Suprapubic skin (tissue), 4 donors: ENCODE measurements around the gene ATP6AP1. TPM values are rescaled to one million over a fixed set of nuclear protein-coding genes. Genes with fewer than 3 reads are reported as not detected.

Source experiments
- DNase-seq, 2 donors: peaks; one replicate each; pipeline ENCODE4 v3.0.0-alpha.2; 2019; ENCODE audit warnings: low spot score in 2 of 2
- H3K27ac ChIP-seq: fragments of 200-600 bp; sonication (generic); one replicate; pipeline ENCODE4 v1.5.1; 2019
- H3K27me3 ChIP-seq: fragments of 200-600 bp; sonication (generic); one replicate; pipeline ENCODE4 v1.5.1; 2019
- H3K36me3 ChIP-seq: fragments of 200-600 bp; sonication (generic); one replicate; pipeline ENCODE4 v1.5.1; 2019
- H3K4me1 ChIP-seq: fragments of 200-600 bp; sonication (generic); one replicate; pipeline ENCODE4 v1.5.1; 2019
- H3K4me3 ChIP-seq: fragments of 200-600 bp; sonication (generic); one replicate; pipeline ENCODE4 v1.5.1; 2019; ENCODE audit warnings: mild to moderate bottlenecking
- H3K9me3 ChIP-seq: fragments of 200-600 bp; sonication (generic); one replicate; pipeline ENCODE4 v1.5.1; 2019
- EP300 ChIP-seq: sonication (generic); formaldehyde crosslinking; IDR thresholded peaks from one replicate; pipeline ENCODE4 v1.6.1; 2017; ENCODE audit warnings: antibody characterized with exemption
- POLR2A ChIP-seq, 2 donors: fragments of 450-650 bp; IDR thresholded peaks; one replicate each; pipeline ENCODE4 v1.6.1; 2017; ENCODE audit warnings: antibody characterized with exemption in 2 of 2, mild to moderate bottlenecking in 2 of 2, moderate library complexity in 2 of 2
- POLR2AphosphoS5 ChIP-seq, 3 donors: sonication (generic); formaldehyde crosslinking; IDR thresholded peaks; one replicate each; pipeline ENCODE4 v1.6.1; 2017; ENCODE audit warnings: antibody characterized with exemption in 3 of 3
- WGBS: methylation state at CpG from one replicate; pipeline ENCODE4 v1.1.5; 2018; 5-methylcytosine and 5-hydroxymethylcytosine counted together
- total RNA-seq, 4 donors: library from RNA; depleted of rRNA; stranded (reverse); fragments of >200 nt; gene quantifications; one replicate each; pipeline ENCODE4 v1.1.0, GENCODE V29; 2016
- TF ChIP-seq, protein P1 (sequence below), 2 donors: fragments of 200-600 bp in 1 of 2; fragments of 450-650 bp in 1 of 2; sonication (generic) in 1 of 2; IDR thresholded peaks; one replicate each; pipeline ENCODE4 v1.5.1; 2016 to 2019; ENCODE audit warnings: antibody characterized with exemption in 2 of 2, mild to moderate bottlenecking in 1 of 2, moderate library complexity in 1 of 2

Gene ATP6AP1
- total RNA-seq, 4 donors from 2014 or later: 47.0 to 64.4 (median 60.0) TPM

DNA sequence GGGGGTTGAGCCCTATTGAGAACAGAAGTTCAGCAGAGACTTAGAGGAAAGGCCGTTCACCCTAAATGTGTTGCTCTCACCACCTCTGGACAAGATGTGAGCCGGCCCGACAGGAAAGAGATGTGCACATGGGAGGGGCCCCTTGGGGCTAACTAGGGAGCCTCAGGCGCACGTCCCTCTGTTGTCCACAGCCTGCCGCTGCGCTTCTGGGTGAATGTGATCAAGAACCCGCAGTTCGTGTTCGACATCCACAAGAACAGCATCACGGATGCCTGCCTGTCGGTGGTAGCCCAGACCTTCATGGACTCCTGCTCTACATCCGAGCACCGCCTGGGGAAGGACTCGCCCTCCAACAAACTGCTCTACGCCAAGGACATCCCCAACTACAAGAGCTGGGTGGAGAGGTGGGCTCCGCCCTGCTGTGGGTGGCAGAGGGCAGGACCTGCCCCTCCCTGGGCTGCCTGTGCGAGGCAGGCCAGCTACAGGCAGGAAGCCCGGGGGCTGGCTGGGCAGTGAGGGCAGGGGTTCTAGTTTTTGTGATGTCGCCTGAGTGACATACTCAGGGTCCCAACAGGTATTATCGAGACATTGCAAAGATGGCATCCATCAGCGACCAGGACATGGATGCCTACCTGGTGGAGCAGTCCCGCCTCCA, 42.6 kb downstream of the ATP6AP1 start:
- no peaks in the 10 kb centered on the region for H3K4me1 ChIP-seq
- 90% methylated on average over 19 of the region's 23 CpGs for WGBS
- peaks cover 58% of the 10 kb centered on the region for H3K36me3 ChIP-seq
- no peak overlapping the region for H3K4me3 ChIP-seq
- H3K27ac ChIP-seq: no peak overlapping the region
- H3K27me3 ChIP-seq: no peaks in the 10 kb centered on the region
- no peaks in the 10 kb centered on the region for H3K9me3 ChIP-seq
- TF ChIP-seq, protein P1, sequence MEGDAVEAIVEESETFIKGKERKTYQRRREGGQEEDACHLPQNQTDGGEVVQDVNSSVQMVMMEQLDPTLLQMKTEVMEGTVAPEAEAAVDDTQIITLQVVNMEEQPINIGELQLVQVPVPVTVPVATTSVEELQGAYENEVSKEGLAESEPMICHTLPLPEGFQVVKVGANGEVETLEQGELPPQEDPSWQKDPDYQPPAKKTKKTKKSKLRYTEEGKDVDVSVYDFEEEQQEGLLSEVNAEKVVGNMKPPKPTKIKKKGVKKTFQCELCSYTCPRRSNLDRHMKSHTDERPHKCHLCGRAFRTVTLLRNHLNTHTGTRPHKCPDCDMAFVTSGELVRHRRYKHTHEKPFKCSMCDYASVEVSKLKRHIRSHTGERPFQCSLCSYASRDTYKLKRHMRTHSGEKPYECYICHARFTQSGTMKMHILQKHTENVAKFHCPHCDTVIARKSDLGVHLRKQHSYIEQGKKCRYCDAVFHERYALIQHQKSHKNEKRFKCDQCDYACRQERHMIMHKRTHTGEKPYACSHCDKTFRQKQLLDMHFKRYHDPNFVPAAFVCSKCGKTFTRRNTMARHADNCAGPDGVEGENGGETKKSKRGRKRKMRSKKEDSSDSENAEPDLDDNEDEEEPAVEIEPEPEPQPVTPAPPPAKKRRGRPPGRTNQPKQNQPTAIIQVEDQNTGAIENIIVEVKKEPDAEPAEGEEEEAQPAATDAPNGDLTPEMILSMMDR (IDR thresholded peaks at IDR 0.05): no peak
- TF ChIP-seq POLR2A (IDR thresholded peaks at IDR 0.05) (no peak), POLR2AphosphoS5 (IDR thresholded peaks at IDR 0.05) (no peak), EP300 (no peak)
- no peak for DNase-seq

DNA sequence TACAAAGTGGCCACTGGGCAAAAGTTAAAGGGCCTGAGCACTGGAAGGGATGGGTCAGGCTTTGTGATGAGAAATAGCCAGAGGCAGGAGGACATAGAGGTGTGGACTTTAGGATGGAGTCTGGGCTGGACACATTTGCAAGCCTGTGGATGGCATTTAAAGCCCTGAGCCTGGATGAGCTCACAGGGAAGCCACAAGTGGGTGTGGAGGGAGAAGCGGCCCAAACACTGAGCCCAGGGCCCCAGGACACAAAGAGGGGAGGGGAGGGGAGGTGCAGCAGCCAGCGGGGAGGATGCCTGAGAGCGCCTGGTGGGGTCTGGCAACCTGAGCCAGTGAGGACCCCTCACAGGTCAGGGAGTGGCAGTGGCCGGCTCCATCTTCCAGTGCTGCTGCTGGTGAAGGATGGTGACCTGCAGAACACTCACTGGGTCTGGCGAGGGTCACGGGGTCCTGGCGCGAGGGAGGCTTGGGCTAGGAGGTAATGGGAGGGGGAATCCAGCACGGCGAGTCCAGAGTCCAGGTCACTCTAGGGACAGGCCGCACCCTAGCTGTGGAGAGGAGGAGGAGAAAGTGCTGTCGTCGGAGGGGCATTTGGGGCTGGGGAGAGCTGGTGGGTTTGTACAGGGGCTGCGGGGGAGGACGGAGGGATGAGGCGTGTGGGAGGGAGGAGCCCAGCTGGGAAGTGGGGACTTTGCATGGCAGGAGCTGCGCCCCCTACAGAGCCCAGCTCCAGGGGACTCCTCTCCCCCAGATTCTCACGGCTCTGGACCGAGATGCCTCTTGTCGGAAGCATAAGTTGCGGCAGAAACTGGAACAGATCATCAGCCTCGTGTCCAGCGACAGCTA, 43.6 kb downstream of the ATP6AP1 start:
- no peaks in the 10 kb centered on the region for H3K9me3 ChIP-seq
- H3K4me1 ChIP-seq: no peaks in the 10 kb centered on the region
- peaks cover 48% of the 10 kb centered on the region for H3K36me3 ChIP-seq
- no peak overlapping the region for H3K4me3 ChIP-seq
- TF ChIP-seq EP300: no peak
- no peak for TF ChIP-seq POLR2AphosphoS5 (IDR thresholded peaks at IDR 0.05)
- TF ChIP-seq, protein P1 (IDR thresholded peaks at IDR 0.05): no peak
- no peak for TF ChIP-seq POLR2A (IDR thresholded peaks at IDR 0.05)
- no peak overlapping the region for H3K27ac ChIP-seq
- no peak for DNase-seq
- no peaks in the 10 kb centered on the region for H3K27me3 ChIP-seq
- 88% methylated on average over 23 of the region's 23 CpGs for WGBS

DNA sequence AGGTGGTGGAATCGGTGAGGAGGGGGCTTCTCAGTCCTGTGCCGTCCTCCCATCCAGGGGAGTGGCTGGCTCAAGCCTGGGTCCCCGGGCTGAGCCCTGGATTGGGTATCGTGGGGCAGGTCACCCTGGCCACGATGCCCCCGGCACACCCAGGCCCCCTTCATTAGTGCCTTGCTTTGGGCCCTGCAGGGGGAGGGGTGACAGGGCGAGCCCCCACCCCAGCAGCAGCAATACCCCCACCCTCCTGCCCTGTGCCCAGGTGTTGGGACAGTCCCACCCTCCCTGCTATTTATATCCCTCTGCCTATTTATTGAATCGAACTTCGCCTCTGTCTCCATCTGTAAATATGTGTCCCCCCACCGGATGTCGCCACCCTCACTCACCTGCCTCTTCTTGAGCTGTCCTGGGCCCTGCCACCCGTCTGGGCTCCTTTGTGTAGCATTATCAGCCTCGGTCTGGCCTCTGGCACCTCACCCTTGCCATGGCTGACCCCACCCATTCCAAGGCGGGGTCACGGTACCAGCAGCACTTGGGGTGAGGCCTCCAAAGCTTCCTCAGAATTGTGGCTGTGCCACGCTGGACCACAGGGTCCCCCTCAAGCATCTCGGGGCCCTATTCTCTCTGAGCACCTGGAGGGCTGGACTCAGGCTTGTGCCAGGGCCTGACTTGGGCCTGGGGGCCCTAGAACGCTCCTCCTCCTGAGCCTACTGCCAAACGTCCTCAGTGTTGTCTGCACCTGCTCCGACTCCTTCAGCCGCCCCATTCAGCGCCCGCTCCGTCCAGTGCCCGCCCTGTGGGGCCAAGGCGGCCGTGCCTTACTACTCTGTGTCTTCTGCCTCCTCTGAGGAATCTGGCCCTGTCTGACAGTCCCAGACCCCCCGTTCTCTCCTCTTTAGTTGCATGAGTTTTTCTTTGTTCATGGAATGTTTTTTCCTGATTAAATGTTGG, 44.5 kb downstream of the ATP6AP1 start:
- no peak overlapping the region for H3K4me3 ChIP-seq
- WGBS: 70% methylated on average over 24 of the region's 28 CpGs
- TF ChIP-seq, protein P1 (IDR thresholded peaks at IDR 0.05): no peak
- TF ChIP-seq POLR2A (IDR thresholded peaks at IDR 0.05) (no peak), EP300 (no peak), POLR2AphosphoS5 (IDR thresholded peaks at IDR 0.05) (no peak)
- H3K27ac ChIP-seq: no peak overlapping the region
- H3K9me3 ChIP-seq: no peaks in the 10 kb centered on the region
- DNase-seq: no peak
- no peaks in the 10 kb centered on the region for H3K27me3 ChIP-seq
- H3K36me3 ChIP-seq: peaks cover 39% of the 10 kb centered on the region
- peaks cover 3% of the 10 kb centered on the region for H3K4me1 ChIP-seq

DNA sequence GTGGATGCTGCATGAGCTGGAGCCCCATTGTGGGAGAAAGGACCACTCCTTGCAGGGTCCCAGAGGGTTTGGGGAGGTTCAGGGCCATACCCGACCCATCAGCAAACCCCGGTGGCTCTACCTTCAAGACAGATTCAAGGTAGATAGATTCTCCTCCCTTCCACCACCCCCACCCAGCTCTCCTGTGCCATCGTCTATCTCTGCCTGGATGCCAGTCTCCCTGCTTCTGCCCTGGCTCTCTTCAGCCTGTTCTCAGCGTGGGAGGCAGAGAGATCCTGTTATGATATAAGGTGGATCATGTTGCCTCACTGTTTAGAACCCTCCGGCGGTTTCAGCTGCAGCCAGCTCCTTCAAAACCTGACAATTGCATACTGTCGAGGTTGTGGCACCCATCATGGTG, 45.2 kb downstream of the ATP6AP1 start:
- TF ChIP-seq POLR2A (IDR thresholded peaks at IDR 0.05): no peak
- TF ChIP-seq POLR2AphosphoS5 (IDR thresholded peaks at IDR 0.05): no peak
- TF ChIP-seq, protein P1 (IDR thresholded peaks at IDR 0.05): no peak
- no peak for TF ChIP-seq EP300
- no peak for DNase-seq
- H3K36me3 ChIP-seq: peaks cover 31% of the 10 kb centered on the region
- H3K27me3 ChIP-seq: no peaks in the 10 kb centered on the region
- WGBS: 74% methylated on average over 7 of the region's 7 CpGs
- H3K4me3 ChIP-seq: no peak overlapping the region
- H3K9me3 ChIP-seq: no peaks in the 10 kb centered on the region
- H3K4me1 ChIP-seq: peaks cover 8% of the 10 kb centered on the region
- H3K27ac ChIP-seq: no peak overlapping the region
